Heart right ventricle (tissue), 16 donors: ENCODE measurements around the gene ARL2. TPM values are rescaled to one million over a fixed set of nuclear protein-coding genes. Genes with fewer than 3 reads are reported as not detected.
"Not testable (repeated sequence)": the region's sequence is repeated elsewhere in the genome, so short reads cannot be mapped to it uniquely, and the experiment has no call there.

Source experiments
- ATAC-seq, 8 donors: fragments of 200-7000 bp; cut with Tn5 transposase; one replicate each; pipeline ENCODE4 v1.9.1; 2020; ENCODE audit warnings: mild to moderate bottlenecking in 8 of 8, moderate library complexity in 8 of 8, moderate number of reproducible peaks in 1 of 8
- DNase-seq, 2 donors: peaks; one replicate each; pipeline ENCODE4 v3.0.0-alpha.2; 2020
- H3K27ac ChIP-seq, 10 donors: fragments of 200-600 bp; sonication (generic) in 2 of 10; one replicate each; pipeline versions ENCODE4 v1.5.0 to v1.8.0; 2020 to 2022; ENCODE audit warnings: mild to moderate bottlenecking in 3 of 10
- H3K27me3 ChIP-seq, 7 donors: fragments of 200-600 bp; one replicate each; pipeline ENCODE4 v1.8.0; 2021 to 2022; ENCODE audit warnings: mild to moderate bottlenecking in 2 of 7
- H3K36me3 ChIP-seq, 9 donors: fragments of 200-600 bp; sonication (generic) in 1 of 9; one replicate each; pipeline versions ENCODE4 v1.5.0 to v1.8.0; 2020 to 2022; ENCODE audit warnings: mild to moderate bottlenecking in 2 of 9
- H3K4me1 ChIP-seq, 9 donors: fragments of 200-600 bp; sonication (generic) in 1 of 9; one replicate each; pipeline versions ENCODE4 v1.5.0 to v1.8.0; 2020 to 2022; ENCODE audit warnings: mild to moderate bottlenecking in 4 of 9
- H3K4me3 ChIP-seq, 10 donors: fragments of 200-600 bp; sonication (generic) in 2 of 10; one replicate each; pipeline versions ENCODE4 v1.5.0 to v1.8.0; 2020 to 2022; ENCODE audit warnings: mild to moderate bottlenecking in 7 of 10, moderate library complexity in 2 of 10
- H3K9me3 ChIP-seq, 11 donors: fragments of 200-600 bp in 10 of 11; sonication (generic) in 2 of 11; one replicate each; pipeline versions ENCODE4 v1.5.0 to v1.8.0; 2013 to 2022; ENCODE audit warnings: mild to moderate bottlenecking in 2 of 11, control low read depth in 1 of 11, moderate library complexity in 1 of 11
- WGBS, 2 donors: extraction: QIAGEN DNeasy Blood & Tissue Kit; methylation state at CpG; one replicate each; pipeline ENCODE4 v1.1.7; 2013; ENCODE audit warnings: inconsistent platforms in 1 of 2; 5-methylcytosine and 5-hydroxymethylcytosine counted together
- intact Hi-C, 10 donors: fragments of 100-400 bp; cut with DNase I; formaldehyde crosslinking; loops; one replicate each; pipeline versions ENCODE4 v1.11.1 to v1.14.2; 2022
- polyA plus RNA-seq, 2 donors: library from polyadenylated mRNA; stranded (reverse); fragments of 200-250 nt; gene quantifications; one replicate each; pipeline ENCODE4 v1.2.3, GENCODE V29; 2013
- total RNA-seq, 10 donors: library from RNA; stranded (reverse); fragmentation: NEBNext Ultra II Directional in 3 of 10; extraction: Animal tissue kit (Norgen Biotek cat#: 25700) in 3 of 10; gene quantifications; one replicate each; pipeline versions ENCODE4 v1.2.1 to v1.2.4, GENCODE V29; 2021 to 2023
- TF ChIP-seq, protein P1 (sequence below), 9 donors: fragments of 200-600 bp; sonication (generic) in 2 of 9; IDR thresholded peaks; one replicate each; pipeline versions ENCODE4 v1.5.0 to v1.8.0; 2021 to 2022; ENCODE audit warnings: antibody characterized with exemption in 9 of 9, mild to moderate bottlenecking in 5 of 9, moderate library complexity in 1 of 9
- donor health status: Arrhythmogenic right ventricular cardiomyopathy.
- donor health status: ischemic (EF 13 %, LVEDD 7.1; RV severe dilation, severe dysfunction).
- donor health status: healthy with polysubstance abuse.
- donor health status: DM: no; HTN: yes; CAD: no.
- donor health status: DM: no; HTN: no; CAD: no.
- donor health status: ischemic (EF 25% LVEDD 6.9; RV normal size, moderate dysfunction).
- donor health status: ischemic (EF 25% LVEDD 5.7; RV mildly dilated, moderate dysfunction).
- donor health status: healthy.
- donor health status: DM: yes; HTN: yes; CAD: no.
- donor health status: Ischemic cardiomyopathy.
- donor health status: ischemic (EF 35%, LVEDD 5.7; RV mildly dilated, moderate dysfunction).
- donor health status: nonischemic (EF 11% LVEDD 7.7; RV severe dilation, severe dysfunction).
- donor health status: DM: yes; HTN: yes; CAD: no.
- donor health status: PGD.
- donor health status: ischemic (EF 29% LVEDD 5.4; RV normal size, mild dysfunction).
- donor health status: nonischemic (EF 23%, LVEDD 6.1; RV moderate dilation, normal function).

The ARL2 gene
- total and polyA plus RNA-seq, 12 donors = 92.6 to 157 (median 117) TPM

DNA sequence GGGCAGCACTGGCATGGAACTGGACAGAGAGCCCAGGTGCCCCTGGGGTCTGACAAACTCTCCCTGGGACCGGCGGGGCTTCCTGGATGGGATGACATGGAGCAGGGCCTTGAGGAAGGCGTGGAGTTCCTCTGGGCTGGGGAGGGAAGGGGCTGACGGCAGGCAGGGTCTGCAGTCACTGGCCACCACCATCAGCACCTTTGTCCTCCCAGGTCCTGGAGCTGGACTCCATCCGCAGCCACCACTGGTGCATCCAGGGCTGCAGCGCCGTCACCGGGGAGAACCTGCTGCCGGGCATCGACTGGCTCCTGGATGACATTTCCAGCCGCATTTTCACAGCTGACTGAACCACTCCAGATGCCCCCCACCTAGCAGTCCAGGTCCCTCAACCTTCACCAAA, 7.5 kb downstream of the ARL2 start:
- intact Hi-C loops = loop anchor here in 2 of 10 donors (10.0 kb wide), 2 partner anchors 163 to 177 kb away; partner anchors contain the start of genes CAPN1 (in 1 of the 2) and CDC42BPG (in 1 of the 2)

GRCh38 chr11:65023502-65023901, 9.5 kb downstream of the ARL2 start:
- Histone ChIP-seq H3K4me1 (peaks cover 0 to 15% (median 10%) of the 10 kb centered on the region in 9 donors), H3K36me3 (peaks cover 0 to 46% (median 1%) of the 10 kb centered on the region in 9 donors)
- not testable (repeated sequence) for DNase-seq, H3K27ac ChIP-seq, H3K27me3 ChIP-seq, ATAC-seq, H3K9me3 ChIP-seq, H3K4me3 ChIP-seq
- 73 to 74% methylated on average over 8 of the region's 8 CpGs for WGBS, 2 donors
- intact Hi-C loops = loop anchor here in 2 of 10 donors (10.0 kb wide), 2 partner anchors 161 to 179 kb away; partner anchors contain the start of genes CAPN1 (in 1 of the 2) and CDC42BPG (in 1 of the 2)

More for the DNA sequence above, 7.5 kb downstream of the ARL2 start:
- 92 to 97% methylated on average over 11 of the region's 11 CpGs for WGBS, 2 donors
- no peaks in the 10 kb centered on the region for H3K9me3 ChIP-seq
- DNase-seq = no peak
- no peak overlapping the region for H3K4me3 ChIP-seq
- no peaks in the 10 kb centered on the region for H3K27me3 ChIP-seq
- peaks cover 0 to 57% (median 6%) of the 10 kb centered on the region in 9 donors for H3K36me3 ChIP-seq
- no peak overlapping the region for H3K27ac ChIP-seq
- H3K4me1 ChIP-seq = peaks cover 0 to 10% (median 0%) of the 10 kb centered on the region in 9 donors
- TF ChIP-seq, protein P1, sequence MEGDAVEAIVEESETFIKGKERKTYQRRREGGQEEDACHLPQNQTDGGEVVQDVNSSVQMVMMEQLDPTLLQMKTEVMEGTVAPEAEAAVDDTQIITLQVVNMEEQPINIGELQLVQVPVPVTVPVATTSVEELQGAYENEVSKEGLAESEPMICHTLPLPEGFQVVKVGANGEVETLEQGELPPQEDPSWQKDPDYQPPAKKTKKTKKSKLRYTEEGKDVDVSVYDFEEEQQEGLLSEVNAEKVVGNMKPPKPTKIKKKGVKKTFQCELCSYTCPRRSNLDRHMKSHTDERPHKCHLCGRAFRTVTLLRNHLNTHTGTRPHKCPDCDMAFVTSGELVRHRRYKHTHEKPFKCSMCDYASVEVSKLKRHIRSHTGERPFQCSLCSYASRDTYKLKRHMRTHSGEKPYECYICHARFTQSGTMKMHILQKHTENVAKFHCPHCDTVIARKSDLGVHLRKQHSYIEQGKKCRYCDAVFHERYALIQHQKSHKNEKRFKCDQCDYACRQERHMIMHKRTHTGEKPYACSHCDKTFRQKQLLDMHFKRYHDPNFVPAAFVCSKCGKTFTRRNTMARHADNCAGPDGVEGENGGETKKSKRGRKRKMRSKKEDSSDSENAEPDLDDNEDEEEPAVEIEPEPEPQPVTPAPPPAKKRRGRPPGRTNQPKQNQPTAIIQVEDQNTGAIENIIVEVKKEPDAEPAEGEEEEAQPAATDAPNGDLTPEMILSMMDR (IDR thresholded peaks at IDR 0.05) = no peak
- ATAC-seq = no peak

DNA sequence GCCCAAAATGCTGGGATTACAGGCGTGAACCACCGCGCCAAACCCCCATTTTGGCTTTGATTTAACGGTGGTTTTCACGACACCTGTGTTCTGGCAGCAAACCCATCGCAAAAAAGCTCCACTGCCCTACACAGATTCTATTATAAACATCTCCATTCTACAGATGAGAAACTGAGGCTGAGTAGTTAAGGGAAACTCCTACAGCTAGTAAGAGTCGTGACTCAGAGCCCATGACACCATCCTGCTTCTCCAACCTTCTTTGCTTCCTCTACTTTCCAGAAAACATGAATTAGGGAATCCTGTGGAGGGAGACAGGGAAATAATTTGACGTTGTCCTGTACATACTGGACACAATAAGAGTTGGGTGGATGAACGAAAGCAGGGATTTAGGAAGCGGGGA, 12.8 kb downstream of the ARL2 start:
- intact Hi-C loops = loop anchor here in 6 of 10 donors (1.0 to 10.0 kb wide), 8 partner anchors 13 to 182 kb away; partner anchors contain the start of genes CDCA5 (in 3 of the 6), ZFPL1 (in 3 of the 6), ARL2 (in 2 of the 6) and CAPN1 (in 1 of the 6)
- Histone ChIP-seq H3K27me3 (no peaks in the 10 kb centered on the region), H3K4me3 (peak overlapping the region in 9 of 10 donors; percentile 54 to 68 (median 65)), H3K27ac (peak overlapping the region in 9 of 10 donors; percentile 85 to 92 (median 89)), H3K4me1 (peaks cover 0 to 22% (median 17%) of the 10 kb centered on the region in 9 donors), H3K36me3 (peaks cover 0 to 34% (median 10%) of the 10 kb centered on the region in 9 donors), H3K9me3 (no peaks in the 10 kb centered on the region)
- TF ChIP-seq, protein P1 (IDR thresholded peaks at IDR 0.05) = no peak
- ATAC-seq (no peak), DNase-seq (no peak)
- 55 to 58% methylated on average over 10 of the region's 10 CpGs for WGBS, 2 donors

DNA sequence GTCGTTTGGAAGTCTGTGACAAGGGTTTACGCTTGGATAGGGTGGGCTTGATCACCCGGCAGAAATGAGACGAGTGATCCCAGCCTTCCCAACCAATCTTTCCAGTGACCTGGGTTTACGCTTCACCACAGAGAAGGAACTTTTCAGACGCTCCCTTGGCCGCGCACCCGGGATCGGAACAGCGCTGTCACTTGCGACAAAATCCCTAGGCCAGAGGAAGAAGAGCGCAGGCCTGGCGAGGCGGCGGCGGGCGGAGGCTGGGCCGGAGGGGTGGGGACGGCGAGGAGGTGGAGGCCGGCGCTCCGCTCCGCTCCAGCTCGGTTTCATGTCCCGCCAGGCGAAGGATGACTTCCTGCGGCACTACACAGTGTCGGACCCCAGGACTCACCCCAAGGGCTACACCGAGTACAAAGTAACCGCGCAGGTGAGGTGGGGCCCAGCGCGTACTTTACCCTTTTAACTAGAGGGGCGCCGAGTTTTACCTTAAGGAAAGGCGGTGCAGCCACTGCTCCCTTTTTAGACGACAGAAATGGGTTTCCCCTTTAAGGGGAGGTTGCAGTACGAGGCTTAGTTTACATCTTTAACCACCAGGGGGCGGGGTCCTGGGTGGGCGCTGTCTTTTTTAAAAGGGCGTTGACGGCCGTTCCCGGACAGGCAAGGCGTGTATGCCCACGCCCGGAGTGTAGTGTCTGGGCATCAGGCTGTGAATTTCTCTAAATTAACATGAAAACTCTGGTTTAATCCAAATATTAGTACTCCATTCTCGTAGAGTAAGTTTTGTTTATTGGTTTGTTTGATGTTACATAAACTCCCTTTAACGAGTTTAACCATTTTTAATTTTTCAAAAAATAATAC, 13.5 kb downstream of the ARL2 start, which contains the start of gene SNX15:
TSS of gene SNX15 (plus strand) at position 227 of the 855 bp plus-strand sequence. CDS start at position 326, 99 bp downstream.
- 0 to 1% methylated on average over 51 of the region's 51 CpGs for WGBS, 2 donors
- ATAC-seq (peak; percentile 98 to 99 (median 99)), DNase-seq (peak; percentile 93 to 96)
- intact Hi-C loops = loop anchor here in 6 of 10 donors (1.0 to 10.0 kb wide), 8 partner anchors 13 to 183 kb away; partner anchors contain the start of genes CDCA5 (in 3 of the 6), ZFPL1 (in 3 of the 6), ARL2 (in 2 of the 6) and CAPN1 (in 1 of the 6)
- peak within 1 kb of the TSS; percentile 2 to 68 (median 64) for H3K4me3 ChIP-seq
- no peaks in the 10 kb centered on the region for H3K9me3 ChIP-seq
- H3K27ac ChIP-seq = peak within 1 kb of the TSS; percentile 82 to 92 (median 88)
- TF ChIP-seq, protein P1 (IDR thresholded peaks at IDR 0.05) = peak; percentile 75 to 92 (median 88)
- H3K27me3 ChIP-seq = no peaks in the 10 kb centered on the region
- peaks cover 0 to 34% (median 10%) of the 10 kb centered on the region in 9 donors for H3K36me3 ChIP-seq
- peaks cover 0 to 22% (median 17%) of the 10 kb centered on the region in 9 donors for H3K4me1 ChIP-seq
